A673 (cell line): ENCODE data around the gene MAGI1. TPM values are rescaled to one million over a fixed set of nuclear protein-coding genes. Genes with fewer than 3 reads are reported as not detected.

Source experiments
- BruUV-seq: library from RNA; stranded (reverse); fragments of 400-500 nt; replicated peaks from 2 replicates; lab custom pipeline; 2021; lab: Mats Ljungman, UMichigan
- CTCF ChIA-PET: fragments of 300-600 bp; sonication (Branson Sonifier 250); formaldehyde crosslinking; loops from one replicate; lab custom pipeline; 2022; ENCODE audit warnings: antibody characterized with exemption; lab: Charles Lee
- POLR2A ChIA-PET: fragments of 300-600 bp; sonication (Branson Sonifier 250); formaldehyde crosslinking; loops from one replicate; lab custom pipeline; 2022; ENCODE audit warnings: antibody characterized with exemption; ENCODE audit not compliant: low non-redundant PET; lab: Charles Lee
- DNase-seq: peaks from one replicate; pipeline ENCODE4 v3.0.0-alpha.2; 2015; ENCODE audit warnings: low spot score
- H3K27ac ChIP-seq: fragments of 200-600 bp; sonication (generic); 2 replicates; pipeline ENCODE4 v1.5.1; 2016; ENCODE audit warnings: mixed run types, low read depth, mild to moderate bottlenecking, mixed read lengths, antibody characterized with exemption, low read length; ENCODE audit not compliant: poor library complexity, severe bottlenecking
- H3K27me3 ChIP-seq: fragments of 200-600 bp; sonication (generic); replicated peaks from 2 replicates; pipeline ENCODE4 v1.6.1; 2017; ENCODE audit warnings: mixed run types, low read depth, mild to moderate bottlenecking, mixed read lengths, antibody characterized with exemption, low read length; ENCODE audit not compliant: insufficient read depth, poor library complexity
- H3K36me3 ChIP-seq: fragments of 200-600 bp; sonication (generic); 2 replicates; pipeline ENCODE4 v1.6.1; 2016; ENCODE audit warnings: mixed run types, mild to moderate bottlenecking, mixed read lengths, antibody characterized with exemption, low read length; ENCODE audit not compliant: insufficient read depth, poor library complexity, severe bottlenecking
- H3K4me1 ChIP-seq: fragments of 200-600 bp; sonication (generic); 2 replicates; pipeline ENCODE4 v1.6.1; 2017; ENCODE audit warnings: mixed run types, mild to moderate bottlenecking, mixed read lengths, antibody characterized with exemption, low read length; ENCODE audit not compliant: insufficient read depth, poor library complexity, severe bottlenecking
- H3K4me3 ChIP-seq: fragments of 200-600 bp; sonication (generic); 2 replicates; pipeline ENCODE4 v1.5.1; 2016; ENCODE audit warnings: low read depth, mixed run types, mild to moderate bottlenecking, mixed read lengths, low read length; ENCODE audit not compliant: poor library complexity, severe bottlenecking
- H3K9me3 ChIP-seq: fragments of 200-600 bp; sonication (generic); 2 replicates; pipeline ENCODE4 v1.6.1; 2016; ENCODE audit warnings: mixed run types, low read depth, mild to moderate bottlenecking, mixed read lengths, antibody characterized with exemption, low read length; ENCODE audit not compliant: poor library complexity, severe bottlenecking
- CTCF ChIP-seq: fragments of 300-800, 200-600 bp; sonication (generic); conservative IDR thresholded peaks from 2 replicates; pipeline ENCODE4 v1.5.1; 2017; ENCODE audit warnings: low read depth, mild to moderate bottlenecking, antibody characterized with exemption, low read length, moderate library complexity, mixed read lengths
- EZH2 ChIP-seq: fragments of 200-600 bp; sonication (generic); IDR thresholded peaks from 2 replicates; pipeline ENCODE4 v1.6.1; 2017; ENCODE audit warnings: borderline replicate concordance, low read depth, mild to moderate bottlenecking, mixed read lengths, antibody characterized with exemption, low read length; ENCODE audit not compliant: poor library complexity, severe bottlenecking
- intact Hi-C: fragments of 100-400 bp; cut with micrococcal nuclease; formaldehyde crosslinking; loops from one replicate; pipeline ENCODE4 v1.10.0; 2022; ENCODE audit not compliant: unreplicated experiment
- total RNA-seq: library from RNA; stranded (reverse); gene quantifications from 2 replicates; pipeline ENCODE4 v1.2.3, GENCODE V29; 2021

Gene MAGI1
- total RNA-seq, 1 experiment from 2014 or later: 30.5 TPM

- Histone ChIP-seq H3K9me3 (no peaks in the 10 kb centered on the region), H3K4me3 (no peak overlapping the region), H3K36me3 (no peaks in the 10 kb centered on the region), H3K27me3 (no peaks in the 10 kb centered on the region), H3K4me1 (peaks cover 8% of the 10 kb centered on the region), H3K27ac (no peak overlapping the region)
- TF ChIP-seq EZH2 (no peak), CTCF (no peak)
- ChIA-PET POLR2A (no interaction called here), CTCF (no interaction called here)
- intact Hi-C loops: no loop called here
- DNase-seq: no peak
- BruUV-seq: no TSS peak
These were observed 699.5 kb downstream of the MAGI1 start for GRCh38 chr3:65339192-65339740.

- Histone ChIP-seq H3K27me3 (no peaks in the 10 kb centered on the region), H3K27ac (no peak overlapping the region), H3K36me3 (no peaks in the 10 kb centered on the region), H3K9me3 (no peaks in the 10 kb centered on the region), H3K4me3 (no peak overlapping the region), H3K4me1 (peaks cover 15% of the 10 kb centered on the region)
- POLR2A ChIA-PET: no interaction called here
- CTCF ChIA-PET: no interaction called here
- no TSS peak for BruUV-seq
- no peak for TF ChIP-seq CTCF
- no peak for TF ChIP-seq EZH2
- DNase-seq: no peak
- intact Hi-C loops: no loop called here
These were observed 700.1 kb downstream of the MAGI1 start for GRCh38 chr3:65338571-65338970.

GRCh38 chr3:65335587-65335986 lies 703.1 kb downstream of the MAGI1 start:
- no peak for TF ChIP-seq EZH2
- no peak for TF ChIP-seq CTCF
- no peak overlapping the region for H3K4me3 ChIP-seq
- H3K4me1 ChIP-seq: peaks cover 16% of the 10 kb centered on the region
- DNase-seq: no peak
- ChIA-PET CTCF (interaction anchor here (0.9 kb wide), 1 partner anchor 802 kb away, joined by 3 read pairs; no protein-coding TSS in a partner anchor), POLR2A (no interaction called here)
- BruUV-seq: no TSS peak
- H3K36me3 ChIP-seq: no peaks in the 10 kb centered on the region
- intact Hi-C loops: no loop called here
- H3K9me3 ChIP-seq: no peaks in the 10 kb centered on the region
- no peak overlapping the region for H3K27ac ChIP-seq
- no peaks in the 10 kb centered on the region for H3K27me3 ChIP-seq
